Activated naive CD4-positive, alpha-beta T cell treated with anti-CD3 and anti-CD28 coated beads, Interleukin-2, amount 50 U/mL, for 24 hours (primary cell): ENCODE measurements around the gene CAPN8.
A peak's percentile ranks its signal among the peaks of the same experiment; 100 is the strongest.

Experiments
- H3K27ac Mint-ChIP-seq: one replicate; pipeline ENCODE4 v1.8.0; 2021; ENCODE audit warnings: mild to moderate bottlenecking, mixed read lengths
- H3K27me3 Mint-ChIP-seq: one replicate; pipeline ENCODE4 v1.8.0; 2021; ENCODE audit warnings: mixed read lengths
- H3K36me3 Mint-ChIP-seq: one replicate; pipeline ENCODE4 v1.8.0; 2021; ENCODE audit warnings: mixed read lengths
- H3K4me1 Mint-ChIP-seq: one replicate; pipeline ENCODE4 v1.8.0; 2021; ENCODE audit warnings: mixed read lengths
- H3K4me3 Mint-ChIP-seq: one replicate; pipeline ENCODE4 v1.8.0; 2021; ENCODE audit warnings: mild to moderate bottlenecking, mixed read lengths
- H3K9me3 Mint-ChIP-seq: one replicate; pipeline ENCODE4 v1.8.0; 2021; ENCODE audit warnings: mixed read lengths

The CAPN8 gene

GRCh38 chr1:223706077-223706973 is 40.8 kb upstream of the CAPN8 start:
- Mint-ChIP-seq H3K27ac (peak overlapping the region; percentile 19), H3K4me1 (peaks cover 43% of the 10 kb centered on the region)

GRCh38 chr1:223704921-223705878 is 39.7 kb upstream of the CAPN8 start:
- no peaks in the 10 kb centered on the region for H3K27me3 Mint-ChIP-seq
- H3K4me1 Mint-ChIP-seq, result peaks cover 42% of the 10 kb centered on the region
- H3K9me3 Mint-ChIP-seq, result no peaks in the 10 kb centered on the region
- no peaks in the 10 kb centered on the region for H3K36me3 Mint-ChIP-seq
- no peak overlapping the region for H3K27ac Mint-ChIP-seq
- H3K4me3 Mint-ChIP-seq, result no peak overlapping the region

More at GRCh38 chr1:223706077-223706973, 40.8 kb upstream of the CAPN8 start:
- Mint-ChIP-seq H3K9me3 (no peaks in the 10 kb centered on the region), H3K36me3 (no peaks in the 10 kb centered on the region), H3K27me3 (no peaks in the 10 kb centered on the region), H3K4me3 (no peak overlapping the region)

DNA sequence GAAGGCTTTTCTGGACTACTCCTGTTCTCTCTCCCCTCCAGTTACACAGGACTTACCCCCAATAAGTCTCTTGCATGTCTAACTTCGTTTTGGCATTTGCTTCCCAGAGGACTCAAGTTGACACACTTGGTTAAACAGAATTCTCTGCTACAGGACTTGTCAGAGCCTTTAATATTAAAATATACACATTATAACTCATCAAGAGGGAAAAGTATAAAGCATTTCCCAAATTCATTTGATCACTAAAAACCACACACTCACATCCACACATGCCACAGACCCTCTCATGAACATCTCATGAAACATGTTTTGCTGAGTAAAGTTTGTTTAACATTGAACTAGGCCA is 38.1 kb upstream of the CAPN8 start:
- no peaks in the 10 kb centered on the region for H3K36me3 Mint-ChIP-seq

DNA sequence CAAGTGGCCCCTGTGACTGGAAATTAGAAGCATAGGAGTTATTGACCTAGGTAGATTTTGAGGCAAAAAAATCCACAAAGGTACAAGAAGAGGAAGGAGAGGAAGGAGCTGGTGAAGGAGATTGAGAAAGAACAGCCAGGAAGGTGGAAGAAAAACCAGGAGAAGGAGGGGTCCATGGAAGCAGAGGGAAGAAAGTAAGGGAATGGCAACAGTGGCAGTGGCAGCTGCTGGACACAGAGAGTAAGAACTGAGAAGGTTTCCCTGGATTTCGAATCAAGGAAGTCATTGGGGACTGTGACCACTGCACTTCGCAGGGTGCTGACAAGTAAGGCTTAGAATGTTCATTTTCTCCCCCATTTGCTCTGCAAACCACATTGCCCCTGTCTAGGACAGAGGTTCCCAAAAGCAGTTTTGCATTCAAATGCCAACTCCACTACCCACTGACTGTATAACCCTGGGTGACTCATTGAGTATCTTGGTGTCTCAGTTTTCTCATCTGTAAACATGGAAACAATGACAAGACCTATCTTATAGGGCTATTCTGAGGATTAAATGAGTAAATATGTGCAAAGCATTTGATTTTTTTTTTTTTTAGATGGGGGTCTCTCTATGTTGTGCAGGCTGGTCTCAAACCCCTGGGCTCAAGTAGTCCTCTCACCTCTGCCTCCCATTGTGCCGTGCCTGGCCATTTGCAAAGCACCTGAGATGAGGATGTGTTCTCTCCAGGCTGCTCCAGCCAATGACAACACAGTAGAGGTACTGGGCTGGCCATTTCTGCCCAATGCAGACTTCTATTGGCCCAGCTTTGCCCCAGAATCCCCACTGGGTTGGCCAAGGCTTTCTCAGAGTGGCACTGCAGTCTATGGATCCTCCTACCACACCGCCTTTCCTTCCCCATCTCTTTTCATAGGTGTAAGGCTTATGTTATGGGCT is 37.5 kb upstream of the CAPN8 start:
- Mint-ChIP-seq H3K4me3 (peak overlapping the region; percentile 24), H3K36me3 (no peaks in the 10 kb centered on the region), H3K9me3 (no peaks in the 10 kb centered on the region), H3K27me3 (no peaks in the 10 kb centered on the region), H3K27ac (peak overlapping the region; percentile 53), H3K4me1 (peaks cover 48% of the 10 kb centered on the region)

More for the DNA sequence above, 38.1 kb upstream of the CAPN8 start:
- Mint-ChIP-seq H3K4me3 (no peak overlapping the region), H3K4me1 (peaks cover 43% of the 10 kb centered on the region), H3K9me3 (no peaks in the 10 kb centered on the region), H3K27me3 (no peaks in the 10 kb centered on the region), H3K27ac (no peak overlapping the region)

DNA sequence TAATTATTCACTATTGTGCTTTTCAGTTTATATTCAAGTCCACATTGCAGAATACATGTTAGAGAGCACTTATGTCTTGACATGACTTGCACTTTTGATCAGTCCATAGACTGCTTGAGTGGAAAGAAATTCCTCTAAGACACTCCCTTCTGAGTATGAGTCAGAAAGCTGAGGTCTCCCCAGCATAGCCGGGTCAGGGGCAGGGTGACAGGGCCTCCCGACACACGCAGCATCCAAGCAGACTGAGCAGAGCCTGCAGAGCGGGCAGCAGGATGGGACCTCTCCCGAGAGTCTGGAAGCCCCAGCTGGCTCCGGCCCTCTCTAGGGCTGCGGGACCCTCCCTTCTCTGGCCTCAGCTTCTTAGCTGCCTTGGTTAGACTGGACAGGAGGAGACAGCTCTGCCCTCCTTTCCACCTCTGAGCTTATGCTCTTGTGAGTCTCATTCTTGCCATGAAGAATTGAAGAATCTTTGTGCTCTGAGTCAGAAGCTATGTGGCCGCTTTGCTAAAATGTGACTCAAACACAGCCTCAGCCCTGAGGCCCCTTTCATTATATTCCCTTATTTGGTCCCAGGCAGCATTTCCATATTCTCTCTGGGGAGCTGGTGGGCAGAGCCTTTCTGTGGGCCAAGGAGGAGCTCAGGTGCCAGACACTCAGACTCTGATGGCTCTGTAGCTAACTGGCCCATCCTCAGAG is 35.6 kb upstream of the CAPN8 start:
- peaks cover 45% of the 10 kb centered on the region for H3K4me1 Mint-ChIP-seq
- H3K36me3 Mint-ChIP-seq, result no peaks in the 10 kb centered on the region
- no peaks in the 10 kb centered on the region for H3K27me3 Mint-ChIP-seq
- H3K4me3 Mint-ChIP-seq, result peak overlapping the region; percentile 59
- no peaks in the 10 kb centered on the region for H3K9me3 Mint-ChIP-seq
- H3K27ac Mint-ChIP-seq, result peak overlapping the region; percentile 82

GRCh38 chr1:223700388-223700918 is 35.0 kb upstream of the CAPN8 start:
- peaks cover 45% of the 10 kb centered on the region for H3K4me1 Mint-ChIP-seq
- H3K4me3 Mint-ChIP-seq, result no peak overlapping the region
- no peaks in the 10 kb centered on the region for H3K27me3 Mint-ChIP-seq
- H3K36me3 Mint-ChIP-seq, result no peaks in the 10 kb centered on the region
- H3K27ac Mint-ChIP-seq, result peak overlapping the region; percentile 10
- no peaks in the 10 kb centered on the region for H3K9me3 Mint-ChIP-seq

- H3K4me3 Mint-ChIP-seq, result no peak overlapping the region
- H3K9me3 Mint-ChIP-seq, result no peaks in the 10 kb centered on the region
- no peaks in the 10 kb centered on the region for H3K36me3 Mint-ChIP-seq
- no peak overlapping the region for H3K27ac Mint-ChIP-seq
- no peaks in the 10 kb centered on the region for H3K27me3 Mint-ChIP-seq
- H3K4me1 Mint-ChIP-seq, result peaks cover 18% of the 10 kb centered on the region
Observed at GRCh38 chr1:223695941-223696340, 30.4 kb upstream of the CAPN8 start.

DNA sequence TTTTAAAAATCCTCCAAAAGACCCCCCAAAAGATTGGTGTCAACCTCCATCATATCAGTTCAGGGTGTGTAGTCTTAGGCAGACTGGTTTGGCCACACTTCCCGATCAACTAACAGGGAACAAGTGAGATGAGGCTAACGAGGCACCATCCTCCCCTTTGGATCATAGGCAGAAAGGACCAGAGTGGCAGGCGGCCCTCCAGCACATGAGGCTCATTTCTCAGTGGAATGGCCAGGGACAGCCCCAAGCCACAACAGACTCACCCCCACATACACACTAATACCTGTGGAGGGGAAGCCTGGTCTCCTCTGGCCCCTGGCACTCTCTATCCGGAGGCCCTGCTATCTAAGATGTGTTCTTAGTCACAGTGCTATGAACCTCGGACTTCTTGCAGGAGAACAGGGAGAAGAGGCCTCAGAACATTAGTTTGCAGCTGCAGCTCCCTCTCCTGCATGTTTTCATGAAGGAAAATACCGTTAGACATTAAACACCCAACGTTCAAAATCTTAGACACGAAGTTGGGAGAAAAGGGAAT is 29.6 kb upstream of the CAPN8 start:
- Mint-ChIP-seq H3K9me3 (no peaks in the 10 kb centered on the region), H3K36me3 (no peaks in the 10 kb centered on the region), H3K4me1 (peaks cover 12% of the 10 kb centered on the region), H3K27me3 (no peaks in the 10 kb centered on the region), H3K27ac (no peak overlapping the region), H3K4me3 (no peak overlapping the region)

- no peak overlapping the region for H3K4me3 Mint-ChIP-seq
- peaks cover 2% of the 10 kb centered on the region for H3K36me3 Mint-ChIP-seq
- no peaks in the 10 kb centered on the region for H3K27me3 Mint-ChIP-seq
- no peaks in the 10 kb centered on the region for H3K9me3 Mint-ChIP-seq
- no peaks in the 10 kb centered on the region for H3K4me1 Mint-ChIP-seq
- no peak overlapping the region for H3K27ac Mint-ChIP-seq
Observed at GRCh38 chr1:223691121-223691520, 25.6 kb upstream of the CAPN8 start.

GRCh38 chr1:223684488-223684792 is 18.9 kb upstream of the CAPN8 start:
- no peaks in the 10 kb centered on the region for H3K9me3 Mint-ChIP-seq
- no peak overlapping the region for H3K4me3 Mint-ChIP-seq
- H3K4me1 Mint-ChIP-seq, result no peaks in the 10 kb centered on the region
- no peak overlapping the region for H3K27ac Mint-ChIP-seq
- peaks cover 2% of the 10 kb centered on the region for H3K36me3 Mint-ChIP-seq
- no peaks in the 10 kb centered on the region for H3K27me3 Mint-ChIP-seq

GRCh38 chr1:223683586-223684487 is 18.3 kb upstream of the CAPN8 start:
- Mint-ChIP-seq H3K4me1 (no peaks in the 10 kb centered on the region), H3K4me3 (no peak overlapping the region), H3K27me3 (no peaks in the 10 kb centered on the region), H3K9me3 (no peaks in the 10 kb centered on the region), H3K36me3 (peaks cover 2% of the 10 kb centered on the region), H3K27ac (no peak overlapping the region)

DNA sequence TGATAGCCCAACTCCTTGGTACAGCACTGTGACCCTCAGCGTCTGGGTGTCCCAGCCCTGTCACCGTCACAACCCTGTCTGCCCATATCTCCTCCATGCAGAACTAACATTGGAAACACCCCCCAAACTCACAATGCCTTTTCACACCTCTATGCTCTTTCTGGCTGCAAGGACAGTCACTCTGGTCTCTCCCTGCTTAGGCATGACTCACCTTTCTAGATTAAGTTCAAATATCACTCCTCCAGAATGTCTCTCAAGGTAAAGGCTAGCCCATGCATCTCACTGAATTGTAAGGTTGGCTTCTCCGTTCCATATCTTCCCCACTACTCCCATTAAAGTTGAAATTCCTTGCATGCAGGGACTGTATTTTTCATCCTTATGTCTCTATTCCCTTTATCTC is 17.0 kb upstream of the CAPN8 start:
- no peaks in the 10 kb centered on the region for H3K4me1 Mint-ChIP-seq
- no peaks in the 10 kb centered on the region for H3K9me3 Mint-ChIP-seq
- no peaks in the 10 kb centered on the region for H3K36me3 Mint-ChIP-seq
- H3K27me3 Mint-ChIP-seq, result no peaks in the 10 kb centered on the region
- no peak overlapping the region for H3K4me3 Mint-ChIP-seq
- H3K27ac Mint-ChIP-seq, result no peak overlapping the region

- no peaks in the 10 kb centered on the region for H3K27me3 Mint-ChIP-seq
- H3K4me1 Mint-ChIP-seq, result no peaks in the 10 kb centered on the region
- peaks cover 2% of the 10 kb centered on the region for H3K36me3 Mint-ChIP-seq
- H3K27ac Mint-ChIP-seq, result no peak overlapping the region
- H3K4me3 Mint-ChIP-seq, result no peak overlapping the region
- peaks cover 1% of the 10 kb centered on the region for H3K9me3 Mint-ChIP-seq
Observed at GRCh38 chr1:223680188-223680587, 14.7 kb upstream of the CAPN8 start.
